HL-60 (cell line): ENCODE data around the gene MMP24.

Source experiments
- DNase-seq, 2 experiments: peaks; one replicate each; pipeline ENCODE4 v3.0.0-alpha.2; 2010 to 2020; ENCODE audit warnings: low read depth in 1 of 2, low spot score in 1 of 2
- H3K27ac ChIP-seq: fragments of 250-450 bp; sonication (Bioruptor Pico); replicated peaks from 2 replicates; pipeline ENCODE4 v1.5.1; 2020; ENCODE audit warnings: mild to moderate bottlenecking, moderate library complexity
- H3K27me3 ChIP-seq: fragments of 250-450 bp; sonication (Bioruptor Pico); 2 replicates; pipeline ENCODE4 v1.5.1; 2021; ENCODE audit warnings: mild to moderate bottlenecking, moderate library complexity; ENCODE audit not compliant: insufficient read depth, poor library complexity, severe bottlenecking
- H3K4me3 ChIP-seq: replicated peaks from 2 replicates; pipeline ENCODE4 v1.5.1; 2011; ENCODE audit warnings: mild to moderate bottlenecking, control low read depth, low read length; ENCODE audit not compliant: insufficient read depth
- GABPA ChIP-seq: IDR thresholded peaks from 2 replicates; pipeline ENCODE4 v1.6.1; 2012; ENCODE audit warnings: low read depth
- POLR2AphosphoS5 ChIP-seq: IDR thresholded peaks from 2 replicates; pipeline ENCODE4 v1.6.1; 2012; ENCODE audit warnings: low read depth
- SPI1 ChIP-seq: IDR thresholded peaks from 2 replicates; pipeline ENCODE4 v1.6.1; 2012; ENCODE audit warnings: low read depth, mild to moderate bottlenecking, borderline replicate concordance
- TF ChIP-seq, protein P1 (sequence below): IDR thresholded peaks from one replicate; pipeline ENCODE4 v1.5.1; 2011; ENCODE audit warnings: low read length, control low read depth, inconsistent platforms; ENCODE audit not compliant: insufficient read depth
- TF ChIP-seq, protein P2 (sequence below): IDR thresholded peaks from 2 replicates; pipeline ENCODE4 v1.6.1; 2012; ENCODE audit warnings: low read depth; ENCODE audit not compliant: insufficient replicate concordance

MMP24 gene

DNA sequence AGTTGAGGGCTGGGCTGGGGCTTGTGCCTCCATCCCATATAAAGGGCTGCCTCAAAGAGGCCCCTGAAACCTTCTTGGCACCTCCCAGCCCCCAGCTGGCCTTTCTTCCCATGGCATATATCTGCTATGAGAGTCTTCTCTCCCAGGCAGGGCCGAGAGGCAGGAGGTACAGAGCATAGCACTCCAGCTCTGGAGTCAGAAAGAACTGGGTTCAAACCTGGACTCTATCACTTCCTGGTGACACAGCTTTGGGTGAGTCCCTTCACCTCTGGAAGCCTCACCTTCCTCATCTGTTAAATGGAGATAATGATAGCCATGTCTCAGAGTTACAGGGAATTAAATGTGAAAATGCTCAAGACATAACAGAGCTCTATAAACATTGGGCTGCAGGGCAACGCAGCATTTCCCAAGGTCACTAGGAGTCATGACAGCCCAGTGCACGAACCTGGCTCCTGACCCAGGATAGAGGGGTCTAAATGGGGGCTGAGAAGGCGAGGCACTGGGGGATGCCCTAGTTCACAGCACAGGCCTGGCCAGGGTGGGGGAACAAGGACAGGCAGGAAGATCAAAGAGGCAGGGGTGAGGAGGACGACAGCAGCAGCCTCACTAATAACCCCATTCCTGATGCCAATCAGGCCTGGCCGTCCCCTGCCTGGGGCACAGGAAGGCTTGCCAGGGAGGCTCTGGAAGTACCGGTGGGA, 63.8 kb downstream of the MMP24 start:
- no peak for DNase-seq
- Histone ChIP-seq H3K27ac (no peak overlapping the region), H3K4me3 (no peak overlapping the region), H3K27me3 (no peaks in the 10 kb centered on the region)
- TF ChIP-seq, protein P1, sequence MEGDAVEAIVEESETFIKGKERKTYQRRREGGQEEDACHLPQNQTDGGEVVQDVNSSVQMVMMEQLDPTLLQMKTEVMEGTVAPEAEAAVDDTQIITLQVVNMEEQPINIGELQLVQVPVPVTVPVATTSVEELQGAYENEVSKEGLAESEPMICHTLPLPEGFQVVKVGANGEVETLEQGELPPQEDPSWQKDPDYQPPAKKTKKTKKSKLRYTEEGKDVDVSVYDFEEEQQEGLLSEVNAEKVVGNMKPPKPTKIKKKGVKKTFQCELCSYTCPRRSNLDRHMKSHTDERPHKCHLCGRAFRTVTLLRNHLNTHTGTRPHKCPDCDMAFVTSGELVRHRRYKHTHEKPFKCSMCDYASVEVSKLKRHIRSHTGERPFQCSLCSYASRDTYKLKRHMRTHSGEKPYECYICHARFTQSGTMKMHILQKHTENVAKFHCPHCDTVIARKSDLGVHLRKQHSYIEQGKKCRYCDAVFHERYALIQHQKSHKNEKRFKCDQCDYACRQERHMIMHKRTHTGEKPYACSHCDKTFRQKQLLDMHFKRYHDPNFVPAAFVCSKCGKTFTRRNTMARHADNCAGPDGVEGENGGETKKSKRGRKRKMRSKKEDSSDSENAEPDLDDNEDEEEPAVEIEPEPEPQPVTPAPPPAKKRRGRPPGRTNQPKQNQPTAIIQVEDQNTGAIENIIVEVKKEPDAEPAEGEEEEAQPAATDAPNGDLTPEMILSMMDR, result no peak
- no peak for TF ChIP-seq SPI1
- TF ChIP-seq, protein P2, sequence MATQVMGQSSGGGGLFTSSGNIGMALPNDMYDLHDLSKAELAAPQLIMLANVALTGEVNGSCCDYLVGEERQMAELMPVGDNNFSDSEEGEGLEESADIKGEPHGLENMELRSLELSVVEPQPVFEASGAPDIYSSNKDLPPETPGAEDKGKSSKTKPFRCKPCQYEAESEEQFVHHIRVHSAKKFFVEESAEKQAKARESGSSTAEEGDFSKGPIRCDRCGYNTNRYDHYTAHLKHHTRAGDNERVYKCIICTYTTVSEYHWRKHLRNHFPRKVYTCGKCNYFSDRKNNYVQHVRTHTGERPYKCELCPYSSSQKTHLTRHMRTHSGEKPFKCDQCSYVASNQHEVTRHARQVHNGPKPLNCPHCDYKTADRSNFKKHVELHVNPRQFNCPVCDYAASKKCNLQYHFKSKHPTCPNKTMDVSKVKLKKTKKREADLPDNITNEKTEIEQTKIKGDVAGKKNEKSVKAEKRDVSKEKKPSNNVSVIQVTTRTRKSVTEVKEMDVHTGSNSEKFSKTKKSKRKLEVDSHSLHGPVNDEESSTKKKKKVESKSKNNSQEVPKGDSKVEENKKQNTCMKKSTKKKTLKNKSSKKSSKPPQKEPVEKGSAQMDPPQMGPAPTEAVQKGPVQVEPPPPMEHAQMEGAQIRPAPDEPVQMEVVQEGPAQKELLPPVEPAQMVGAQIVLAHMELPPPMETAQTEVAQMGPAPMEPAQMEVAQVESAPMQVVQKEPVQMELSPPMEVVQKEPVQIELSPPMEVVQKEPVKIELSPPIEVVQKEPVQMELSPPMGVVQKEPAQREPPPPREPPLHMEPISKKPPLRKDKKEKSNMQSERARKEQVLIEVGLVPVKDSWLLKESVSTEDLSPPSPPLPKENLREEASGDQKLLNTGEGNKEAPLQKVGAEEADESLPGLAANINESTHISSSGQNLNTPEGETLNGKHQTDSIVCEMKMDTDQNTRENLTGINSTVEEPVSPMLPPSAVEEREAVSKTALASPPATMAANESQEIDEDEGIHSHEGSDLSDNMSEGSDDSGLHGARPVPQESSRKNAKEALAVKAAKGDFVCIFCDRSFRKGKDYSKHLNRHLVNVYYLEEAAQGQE, result no peak
- no peak for TF ChIP-seq POLR2AphosphoS5
- no peak for TF ChIP-seq GABPA

DNA sequence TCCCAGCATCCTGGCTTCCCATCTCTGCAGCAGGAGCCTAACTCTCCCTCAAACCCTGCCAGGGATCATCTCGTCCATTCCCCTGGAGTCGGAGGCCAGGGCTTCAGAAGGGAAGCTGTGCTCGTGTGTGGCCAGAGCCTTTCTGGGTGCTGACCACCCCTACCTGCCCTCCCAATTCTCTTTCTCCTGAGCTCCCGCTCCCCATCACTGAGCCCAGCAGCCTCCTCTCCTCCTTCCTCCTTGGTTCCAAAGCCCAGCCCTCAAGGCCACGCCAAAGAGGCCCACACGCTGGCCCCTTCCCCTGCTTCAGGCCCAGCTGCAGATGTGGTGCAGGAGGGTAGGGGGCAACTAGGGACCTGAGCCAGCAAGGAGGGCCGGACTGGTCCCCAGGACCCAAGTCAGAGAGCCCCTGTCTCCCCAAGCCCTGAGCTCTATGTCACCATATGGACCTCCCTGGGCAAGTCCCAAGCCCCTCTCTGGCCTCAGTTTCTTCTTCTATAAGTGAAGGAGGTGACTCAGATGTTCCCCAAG, 64.5 kb downstream of the MMP24 start:
- TF ChIP-seq POLR2AphosphoS5 (no peak), SPI1 (no peak), GABPA (no peak)
- TF ChIP-seq, protein P1, result no peak
- TF ChIP-seq, protein P2, result no peak
- Histone ChIP-seq H3K27ac (no peak overlapping the region), H3K27me3 (no peaks in the 10 kb centered on the region), H3K4me3 (no peak overlapping the region)
- DNase-seq, result no peak

DNA sequence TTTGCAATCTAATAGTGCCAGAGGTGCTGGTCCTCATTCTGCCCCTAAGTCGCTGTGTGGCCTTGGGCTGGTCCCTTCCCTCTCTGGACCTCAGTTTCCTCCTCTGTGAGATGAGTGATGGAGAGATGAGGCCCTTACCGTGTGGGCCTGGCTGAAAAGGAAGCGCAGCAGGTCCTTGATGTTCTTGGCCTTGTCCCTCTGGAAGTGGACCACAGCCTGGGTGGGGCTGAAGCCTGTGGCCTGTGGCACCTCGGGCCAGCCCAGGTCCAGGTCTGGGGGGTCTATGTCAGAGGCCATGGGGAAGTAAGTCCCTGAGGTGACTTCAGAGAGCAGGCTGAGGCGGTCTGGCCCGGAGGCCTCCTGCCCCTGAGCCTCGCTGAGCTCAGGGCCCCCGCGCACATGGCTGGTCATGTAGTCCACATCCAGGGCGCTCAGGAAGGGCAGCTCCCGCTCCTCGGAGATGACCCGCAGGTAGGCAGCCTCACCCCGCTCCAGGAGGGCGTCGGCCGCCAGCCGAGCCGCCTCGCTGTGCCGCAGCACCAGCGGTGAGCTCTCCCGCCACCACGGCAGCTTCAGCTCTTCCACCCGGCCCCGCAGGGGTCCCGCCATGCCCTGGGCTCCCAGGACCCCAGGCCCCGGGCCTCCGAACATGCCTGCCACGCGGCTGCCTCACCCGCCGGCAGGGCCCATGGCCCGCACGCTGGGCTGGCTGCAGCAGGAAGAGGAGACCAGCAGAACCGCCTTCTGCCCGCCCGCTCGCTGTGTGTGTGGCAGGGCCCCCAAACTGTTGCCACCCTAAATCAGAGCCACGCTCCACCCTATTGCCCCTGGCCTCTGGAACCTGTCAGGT, 65.4 kb downstream of the MMP24 start, which contains the start of gene FAM83C:
Gene FAM83C, minus strand, starts transcription at position 772 of the 850 bp plus-strand sequence. Its CDS starts 121 bp downstream, at position 651.
- Histone ChIP-seq H3K27ac (no peak within 1 kb of the TSS), H3K27me3 (no peaks in the 10 kb centered on the region), H3K4me3 (no peak within 1 kb of the TSS)
- no peak for DNase-seq
- TF ChIP-seq POLR2AphosphoS5 (no peak), SPI1 (no peak), GABPA (no peak)
- TF ChIP-seq, protein P2, result no peak
- TF ChIP-seq, protein P1, result no peak
